Testis (tissue), 2 donors: ENCODE results near the gene DNMT3L.

Experiments
- POLR2A ChIP-seq: fragments of 450-650 bp; IDR thresholded peaks from one replicate; pipeline ENCODE4 v1.6.1; 2017; ENCODE audit warnings: antibody characterized with exemption, mild to moderate bottlenecking, moderate library complexity
- TF ChIP-seq, protein P1 (sequence below), 3 experiments: fragments of 450-650 bp in 2 of 3; fragments of 200-600 bp in 1 of 3; sonication (generic) in 1 of 3; IDR thresholded peaks; one replicate each; pipeline ENCODE4 v1.5.1; 2016 to 2019; ENCODE audit warnings: antibody characterized with exemption in 3 of 3, mild to moderate bottlenecking in 2 of 3, moderate library complexity in 1 of 3

DNA sequence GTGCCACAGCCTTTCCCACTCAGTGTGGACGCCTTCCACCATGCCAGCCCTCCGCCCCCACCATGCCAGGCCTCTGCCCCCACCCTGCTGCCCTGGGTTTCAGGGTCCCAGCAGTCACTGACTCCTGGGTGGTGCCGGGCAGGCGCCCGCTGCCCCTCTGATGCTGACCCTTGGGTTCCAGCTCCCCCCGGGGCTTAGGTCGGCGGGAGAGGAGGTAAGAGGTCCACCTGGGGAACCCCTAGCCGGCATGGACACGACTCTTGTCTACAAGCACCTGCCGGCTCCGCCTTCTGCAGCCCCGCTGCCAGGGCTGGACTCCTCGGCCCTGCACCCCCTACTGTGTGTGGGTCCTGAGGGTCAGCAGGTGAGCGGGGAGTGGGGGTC, 31.1 kb upstream of the DNMT3L start:
- TF ChIP-seq, protein P1, sequence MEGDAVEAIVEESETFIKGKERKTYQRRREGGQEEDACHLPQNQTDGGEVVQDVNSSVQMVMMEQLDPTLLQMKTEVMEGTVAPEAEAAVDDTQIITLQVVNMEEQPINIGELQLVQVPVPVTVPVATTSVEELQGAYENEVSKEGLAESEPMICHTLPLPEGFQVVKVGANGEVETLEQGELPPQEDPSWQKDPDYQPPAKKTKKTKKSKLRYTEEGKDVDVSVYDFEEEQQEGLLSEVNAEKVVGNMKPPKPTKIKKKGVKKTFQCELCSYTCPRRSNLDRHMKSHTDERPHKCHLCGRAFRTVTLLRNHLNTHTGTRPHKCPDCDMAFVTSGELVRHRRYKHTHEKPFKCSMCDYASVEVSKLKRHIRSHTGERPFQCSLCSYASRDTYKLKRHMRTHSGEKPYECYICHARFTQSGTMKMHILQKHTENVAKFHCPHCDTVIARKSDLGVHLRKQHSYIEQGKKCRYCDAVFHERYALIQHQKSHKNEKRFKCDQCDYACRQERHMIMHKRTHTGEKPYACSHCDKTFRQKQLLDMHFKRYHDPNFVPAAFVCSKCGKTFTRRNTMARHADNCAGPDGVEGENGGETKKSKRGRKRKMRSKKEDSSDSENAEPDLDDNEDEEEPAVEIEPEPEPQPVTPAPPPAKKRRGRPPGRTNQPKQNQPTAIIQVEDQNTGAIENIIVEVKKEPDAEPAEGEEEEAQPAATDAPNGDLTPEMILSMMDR (IDR thresholded peaks at IDR 0.05): no peak
- TF ChIP-seq POLR2A: no peak
